Stimulated activated CD8-positive, alpha-beta memory T cell treated with anti-CD3 and anti-CD28 coated beads, Interleukin-15, amount 100 ng/mL, for 4 hours (primary cell): Measurements from ENCODE around the gene WDFY4.

ENCODE experiments used
- DNase-seq, 2 donors: peaks; one replicate each; pipeline ENCODE4 v3.0.0-alpha.2; 2020; ENCODE audit warnings: low read depth in 2 of 2

Gene WDFY4

GRCh38 chr10:48983648-48984351, 299.1 kb downstream of the WDFY4 start:
- no peak for DNase-seq

- DNase-seq: no peak
Observed at GRCh38 chr10:48985621-48986158, 301.0 kb downstream of the WDFY4 start.

- DNase-seq: no peak
Observed at GRCh38 chr10:48990226-48990625, 305.6 kb downstream of the WDFY4 start.

- no peak for DNase-seq
Observed at GRCh38 chr10:48993627-48994026, 309.0 kb downstream of the WDFY4 start.

- DNase-seq: no peak
Observed at GRCh38 chr10:48996329-48996728, 311.7 kb downstream of the WDFY4 start.

- no peak for DNase-seq
Observed at GRCh38 chr10:48999346-48999745, 314.7 kb downstream of the WDFY4 start.

- no peak for DNase-seq
Observed at GRCh38 chr10:49000437-49001398, 316.0 kb downstream of the WDFY4 start.

GRCh38 chr10:49001402-49001801, 316.7 kb downstream of the WDFY4 start:
- DNase-seq: no peak

GRCh38 chr10:49001870-49002672, 317.4 kb downstream of the WDFY4 start:
- no peak for DNase-seq

GRCh38 chr10:49005270-49005669, 320.6 kb downstream of the WDFY4 start:
- no peak for DNase-seq

- DNase-seq: no peak
Observed at GRCh38 chr10:49007129-49007528, 322.5 kb downstream of the WDFY4 start.

GRCh38 chr10:49008091-49008490, 323.4 kb downstream of the WDFY4 start:
- no peak for DNase-seq

- no peak for DNase-seq
Observed at GRCh38 chr10:49008505-49009198, 324.0 kb downstream of the WDFY4 start.

- DNase-seq: no peak
Observed at GRCh38 chr10:49009199-49009979, 324.7 kb downstream of the WDFY4 start.

- no peak for DNase-seq
Observed at GRCh38 chr10:49010295-49010694, 325.6 kb downstream of the WDFY4 start.

GRCh38 chr10:49010865-49011264, 326.2 kb downstream of the WDFY4 start:
- no peak for DNase-seq

GRCh38 chr10:49011756-49012155, 327.1 kb downstream of the WDFY4 start:
- DNase-seq: no peak

- DNase-seq: no peak
Observed at GRCh38 chr10:49012603-49013002, 327.9 kb downstream of the WDFY4 start.

- DNase-seq: no peak
Observed at GRCh38 chr10:49015700-49016099, 331.0 kb downstream of the WDFY4 start.

GRCh38 chr10:49021685-49022084, 337.0 kb downstream of the WDFY4 start:
- DNase-seq: no peak
